NCI-H2107 (cell line): ENCODE results near the gene ZNF710.

ENCODE experiments used
- DNase-seq: peaks from one replicate; lab custom pipeline; 2025; lab: John Stamatoyannopoulos, UW

ZNF710 gene

GRCh38 chr15:90018216-90018831 is 17.2 kb downstream of the ZNF710 start:
- DNase-seq: no peak

GRCh38 chr15:90019611-90020010 is 18.5 kb downstream of the ZNF710 start:
- DNase-seq: no peak

- no peak for DNase-seq
These were observed 19.1 kb downstream of the ZNF710 start for GRCh38 chr15:90020021-90020735.

- no peak for DNase-seq
These were observed 19.9 kb downstream of the ZNF710 start for GRCh38 chr15:90020936-90021507.

GRCh38 chr15:90022345-90022744 is 21.2 kb downstream of the ZNF710 start:
- DNase-seq: no peak

GRCh38 chr15:90022905-90023700 is 22.0 kb downstream of the ZNF710 start:
- no peak for DNase-seq

- no peak for DNase-seq
These were observed 23.3 kb downstream of the ZNF710 start for GRCh38 chr15:90024406-90024805.

GRCh38 chr15:90025489-90026033 is 24.4 kb downstream of the ZNF710 start:
- DNase-seq: no peak

- no peak for DNase-seq
These were observed 27.3 kb downstream of the ZNF710 start for GRCh38 chr15:90028376-90028944.

GRCh38 chr15:90029024-90029423 is 27.9 kb downstream of the ZNF710 start:
- DNase-seq: no peak

GRCh38 chr15:90030376-90030775 is 29.3 kb downstream of the ZNF710 start:
- no peak for DNase-seq

- no peak for DNase-seq
These were observed 30.2 kb downstream of the ZNF710 start for GRCh38 chr15:90031231-90031791.

GRCh38 chr15:90033006-90033405 is 31.9 kb downstream of the ZNF710 start:
- DNase-seq: no peak

- DNase-seq: no peak
These were observed 32.3 kb downstream of the ZNF710 start for GRCh38 chr15:90033448-90033847.

- DNase-seq: no peak
These were observed 34.1 kb downstream of the ZNF710 start for GRCh38 chr15:90035095-90035839.

GRCh38 chr15:90035840-90036230 is 34.7 kb downstream of the ZNF710 start:
- no peak for DNase-seq

- no peak for DNase-seq
These were observed 35.2 kb downstream of the ZNF710 start for GRCh38 chr15:90036343-90036742.

GRCh38 chr15:90036806-90037510 is 35.8 kb downstream of the ZNF710 start:
- no peak for DNase-seq

GRCh38 chr15:90037511-90037860 is 36.4 kb downstream of the ZNF710 start:
- no peak for DNase-seq

- DNase-seq: no peak
These were observed 37.0 kb downstream of the ZNF710 start for GRCh38 chr15:90037961-90038631.
